ENCODE results near the gene FAM222B. TPM values are rescaled to one million over a fixed set of nuclear protein-coding genes. Genes with fewer than 3 reads are reported as not detected.

FAM222B gene
- total and polyA plus RNA-seq, 2 donors (not counting 1 experiment from before 2014, with no cell fraction given): 10.8 to 23.1 TPM

GRCh38 chr17:28707339-28707720, 135.3 kb downstream of the FAM222B start:
- POLR2A ChIA-PET: interaction anchor here (1.4 kb wide), 1 partner anchor 12 kb away, joined by 4 read pairs; the partner anchor contains the start of gene RPL23A

More at GRCh38 chr17:28707339-28707720, 135.3 kb downstream of the FAM222B start:
- WGBS (ENCODE audit: insufficient coverage): 90% methylated on average over 1 of the region's 2 CpGs
- no peak for DNase-seq
- no peak overlapping the region for H3K27ac ChIP-seq (ENCODE audit: low read length in 2 of 2)
- Mint-ChIP-seq H3K4me3 (no peak overlapping the region), H3K27ac (no peak overlapping the region), H3K4me1 (peaks cover 12% of the 10 kb centered on the region), H3K27me3 (no peaks in the 10 kb centered on the region), H3K9me3 (ENCODE audit: insufficient read depth) (no peaks in the 10 kb centered on the region)
- TF ChIP-seq EZH2 (IDR thresholded peaks at IDR 0.05; ENCODE audit: borderline replicate concordance, insufficient read depth, low read depth, low read length, poor library complexity, severe bottlenecking) (no peak), CTCF (IDR thresholded peaks at IDR 0.05) (no peak)
- H2AFZ ChIP-seq (ENCODE audit: insufficient read depth, low read depth, low read length, poor library complexity, severe bottlenecking): no peak overlapping the region
- H3K36me3 ChIP-seq (replicated peaks in 1 of 2; ENCODE audit: control extremely low read depth in 1 of 2, control insufficient read depth in 1 of 2, extremely low read depth in 1 of 2, insufficient read depth in 2 of 2, low read length in 1 of 2): peaks cover 0 to 16% of the 10 kb centered on the region in 2 experiments
- H3K4me2 ChIP-seq (replicated peaks; ENCODE audit: low read depth, low read length, poor library complexity, severe bottlenecking): no peak overlapping the region
- intact Hi-C loops (cut with micrococcal nuclease): no loop called here
- ATAC-seq (ENCODE audit: low read depth): no peak
- H3K9ac ChIP-seq (ENCODE audit: low read length): no peak overlapping the region
- H4K20me1 ChIP-seq (ENCODE audit: control insufficient read depth, insufficient read depth, low read length, poor library complexity, severe bottlenecking): no peaks in the 10 kb centered on the region
- no peak overlapping the region for H3K4me3 ChIP-seq (ENCODE audit: control extremely low read depth in 1 of 5, extremely low read depth in 1 of 5, insufficient read depth in 1 of 5, low read depth in 2 of 5, low read length in 4 of 5)
- peaks cover 5 to 12% of the 10 kb centered on the region in 2 donors for H3K4me1 ChIP-seq (ENCODE audit: control insufficient read depth in 2 of 2, insufficient read depth in 2 of 2, low read length in 2 of 2)
- no peaks in the 10 kb centered on the region for H3K79me2 ChIP-seq (ENCODE audit: control insufficient read depth, insufficient read depth, low read length)
- H3K27me3 ChIP-seq (replicated peaks in 1 of 4; ENCODE audit: control extremely low read depth in 1 of 4, control insufficient read depth in 3 of 4, insufficient read depth in 4 of 4, low read length in 3 of 4): no peaks in the 10 kb centered on the region
- CTCF ChIA-PET: interaction anchor here (0.8 kb wide), 1 partner anchor 19 kb away, joined by 4 read pairs; the partner anchor contains the start of gene TLCD1
- no peaks in the 10 kb centered on the region for H3K9me3 ChIP-seq (ENCODE audit: control extremely low read depth in 1 of 3, control insufficient read depth in 2 of 3, insufficient read depth in 1 of 3, low read length in 2 of 3)
